H9 (cell line): Measurements from ENCODE around the gene RASSF8. TPM values are rescaled to one million over a fixed set of nuclear protein-coding genes. Genes with fewer than 3 reads are reported as not detected.

Experiments used
- DNase-seq: peaks from one replicate; pipeline ENCODE4 v3.0.0-alpha.2; 2017
- H2AFZ ChIP-seq: one replicate; pipeline ENCODE4 v1.6.1; 2013; ENCODE audit warnings: mild to moderate bottlenecking, low read length, control low read depth, moderate library complexity
- H2AK5ac ChIP-seq: 2 replicates; pipeline ENCODE4 v1.6.1; 2013; ENCODE audit warnings: low read length, control low read depth, mixed read lengths; ENCODE audit not compliant: insufficient read length
- H2BK120ac ChIP-seq: one replicate; pipeline ENCODE4 v1.6.1; 2013; ENCODE audit warnings: low read depth, mild to moderate bottlenecking, low read length, control low read depth, inconsistent platforms; ENCODE audit not compliant: poor library complexity, severe bottlenecking
- H2BK12ac ChIP-seq: 2 replicates; pipeline ENCODE4 v1.6.1; 2013; ENCODE audit warnings: low read length, control low read depth, mixed read lengths, low read depth; ENCODE audit not compliant: insufficient read length
- H2BK15ac ChIP-seq: 2 replicates; pipeline ENCODE4 v1.6.1; 2013; ENCODE audit warnings: low read depth, low read length, control low read depth
- H2BK20ac ChIP-seq: one replicate; pipeline ENCODE4 v1.6.1; 2013; ENCODE audit warnings: low read depth, mild to moderate bottlenecking, low read length, control low read depth, inconsistent platforms; ENCODE audit not compliant: poor library complexity, severe bottlenecking
- H2BK5ac ChIP-seq: 2 replicates; pipeline ENCODE4 v1.6.1; 2013; ENCODE audit warnings: low read length, control low read depth, mixed read lengths; ENCODE audit not compliant: insufficient read length
- H3K14ac ChIP-seq: 2 replicates; pipeline ENCODE4 v1.6.1; 2013; ENCODE audit warnings: low read length, control low read depth; ENCODE audit not compliant: insufficient read depth
- H3K18ac ChIP-seq: 2 replicates; pipeline ENCODE4 v1.6.1; 2013; ENCODE audit warnings: low read depth, mild to moderate bottlenecking, mixed read lengths, low read length, control low read depth; ENCODE audit not compliant: insufficient read length
- H3K23ac ChIP-seq: 2 replicates; pipeline ENCODE4 v1.6.1; 2013; ENCODE audit warnings: low read length, control low read depth, mixed read lengths, low read depth; ENCODE audit not compliant: insufficient read length
- H3K23me2 ChIP-seq: 2 replicates; pipeline ENCODE4 v1.6.1; 2013; ENCODE audit warnings: low read depth, mild to moderate bottlenecking, mixed read lengths, low read length, control low read depth; ENCODE audit not compliant: insufficient read length, poor library complexity, severe bottlenecking
- H3K27ac ChIP-seq: 2 replicates; pipeline ENCODE4 v1.5.1; 2013; ENCODE audit warnings: low read length, control low read depth, mixed read lengths, low read depth; ENCODE audit not compliant: insufficient read length
- H3K27me3 ChIP-seq: 2 replicates; pipeline ENCODE4 v1.6.1; 2013; ENCODE audit warnings: low read length, control low read depth, inconsistent platforms; ENCODE audit not compliant: insufficient read depth
- H3K4ac ChIP-seq: 2 replicates; pipeline ENCODE4 v1.6.1; 2013; ENCODE audit warnings: low read depth, mild to moderate bottlenecking, control low read depth, inconsistent platforms, low read length, moderate library complexity
- H3K4me1 ChIP-seq: 2 replicates; pipeline ENCODE4 v1.6.1; 2013; ENCODE audit warnings: low read length, control low read depth, inconsistent platforms; ENCODE audit not compliant: insufficient read depth
- H3K4me2 ChIP-seq: 2 replicates; pipeline ENCODE4 v1.6.1; 2013; ENCODE audit warnings: low read length, control low read depth, mixed read lengths; ENCODE audit not compliant: insufficient read length, insufficient read depth
- H3K56ac ChIP-seq: 2 replicates; pipeline ENCODE4 v1.6.1; 2013; ENCODE audit warnings: low read depth, mild to moderate bottlenecking, mixed read lengths, low read length, control low read depth; ENCODE audit not compliant: insufficient read length
- H3K79me1 ChIP-seq: 2 replicates; pipeline ENCODE4 v1.6.1; 2013; ENCODE audit warnings: low read depth, mild to moderate bottlenecking, moderate library complexity, low read length, control low read depth, inconsistent platforms; ENCODE audit not compliant: insufficient read depth, poor library complexity, severe bottlenecking
- H3K79me2 ChIP-seq: 2 replicates; pipeline ENCODE4 v1.6.1; 2013; ENCODE audit warnings: low read length, control low read depth, inconsistent platforms; ENCODE audit not compliant: insufficient read depth
- H3K9ac ChIP-seq: 2 replicates; pipeline ENCODE4 v1.6.1; 2013; ENCODE audit warnings: low read length, control low read depth, mixed read lengths; ENCODE audit not compliant: insufficient read length; ENCODE audit errors: extremely low read depth
- H3K9me3 ChIP-seq: one replicate; pipeline ENCODE4 v1.6.1; 2013; ENCODE audit warnings: low read depth, low read length, inconsistent platforms; ENCODE audit not compliant: control insufficient read depth
- H3T11ph ChIP-seq: one replicate; pipeline ENCODE4 v1.6.1; 2013; ENCODE audit warnings: mild to moderate bottlenecking, low read length, control low read depth, inconsistent platforms
- H4K20me1 ChIP-seq: one replicate; pipeline ENCODE4 v1.6.1; 2013; ENCODE audit not compliant: control insufficient read depth, insufficient read length, insufficient read depth
- H4K5ac ChIP-seq: 2 replicates; pipeline ENCODE4 v1.6.1; 2013; ENCODE audit warnings: low read depth, mild to moderate bottlenecking, mixed read lengths, low read length, control low read depth; ENCODE audit not compliant: insufficient read length
- H4K8ac ChIP-seq: replicated peaks from 2 replicates; pipeline ENCODE4 v1.6.1; 2013; ENCODE audit warnings: low read length, control low read depth, mixed read lengths, low read depth; ENCODE audit not compliant: insufficient read length
- H4K91ac ChIP-seq: 2 replicates; pipeline ENCODE4 v1.6.1; 2013; ENCODE audit warnings: low read depth, mild to moderate bottlenecking, moderate library complexity, mixed read lengths, low read length, control low read depth; ENCODE audit not compliant: insufficient read length
- H3K27ac Mint-ChIP-seq, 3 experiments: 2 replicates in 2 of 3; 3 replicates in 1 of 3; pipeline ENCODE4 v1.8.0; 2020 to 2021; ENCODE audit warnings: mixed read lengths in 3 of 3, mild to moderate bottlenecking in 1 of 3, moderate library complexity in 1 of 3
- H3K27me3 Mint-ChIP-seq: 2 replicates; pipeline ENCODE4 v1.8.0; 2021; ENCODE audit warnings: low read depth, mild to moderate bottlenecking, moderate library complexity, mixed read lengths
- H3K36me3 Mint-ChIP-seq, 3 experiments: 2 replicates in 2 of 3; 3 replicates in 1 of 3; pipeline ENCODE4 v1.8.0; 2020 to 2021; ENCODE audit warnings: low read depth in 3 of 3, mixed read lengths in 3 of 3; ENCODE audit not compliant: insufficient read depth in 1 of 3
- H3K4me1 Mint-ChIP-seq, 2 experiments: 2 replicates each; pipeline ENCODE4 v1.8.0; 2020; ENCODE audit warnings: mixed read lengths in 2 of 2
- H3K4me3 Mint-ChIP-seq, 2 experiments: 2 replicates in 1 of 2; 3 replicates in 1 of 2; pipeline ENCODE4 v1.8.0; 2020 to 2021; ENCODE audit warnings: mild to moderate bottlenecking in 2 of 2, mixed read lengths in 2 of 2, moderate library complexity in 1 of 2
- H3K9me3 Mint-ChIP-seq, 2 experiments: 2 replicates in 1 of 2; 3 replicates in 1 of 2; pipeline ENCODE4 v1.8.0; 2020; ENCODE audit warnings: mild to moderate bottlenecking in 2 of 2, mixed read lengths in 2 of 2, moderate library complexity in 1 of 2
- total RNA-seq: library from RNA; stranded (reverse); gene quantifications from 2 replicates; pipeline ENCODE4 v1.2.1, GENCODE V29; 2021
- TF ChIP-seq, protein P1 (sequence below): fragments of 200-600 bp; sonication (generic); conservative IDR thresholded peaks from 3 replicates; pipeline ENCODE4 v1.8.0; 2021; ENCODE audit warnings: antibody characterized with exemption, mild to moderate bottlenecking

Gene RASSF8
- total RNA-seq, 1 experiment from 2014 or later: 38.8 TPM

GRCh38 chr12:26069796-26070195 lies 111.3 kb downstream of the RASSF8 start:
- no peak overlapping the region for H3K9ac ChIP-seq
- peaks cover 12 to 13% of the 10 kb centered on the region in 2 experiments for H3K4me1 Mint-ChIP-seq
- H3K36me3 Mint-ChIP-seq: peaks cover 0 to 5% (median 4%) of the 10 kb centered on the region in 3 experiments; a peak in 4 of 7 replicates
- no peak overlapping the region for H3K23ac ChIP-seq
- no peak overlapping the region for H4K91ac ChIP-seq
- no peak overlapping the region for H4K5ac ChIP-seq
- H3K4me2 ChIP-seq: no peak overlapping the region
- TF ChIP-seq, protein P1, sequence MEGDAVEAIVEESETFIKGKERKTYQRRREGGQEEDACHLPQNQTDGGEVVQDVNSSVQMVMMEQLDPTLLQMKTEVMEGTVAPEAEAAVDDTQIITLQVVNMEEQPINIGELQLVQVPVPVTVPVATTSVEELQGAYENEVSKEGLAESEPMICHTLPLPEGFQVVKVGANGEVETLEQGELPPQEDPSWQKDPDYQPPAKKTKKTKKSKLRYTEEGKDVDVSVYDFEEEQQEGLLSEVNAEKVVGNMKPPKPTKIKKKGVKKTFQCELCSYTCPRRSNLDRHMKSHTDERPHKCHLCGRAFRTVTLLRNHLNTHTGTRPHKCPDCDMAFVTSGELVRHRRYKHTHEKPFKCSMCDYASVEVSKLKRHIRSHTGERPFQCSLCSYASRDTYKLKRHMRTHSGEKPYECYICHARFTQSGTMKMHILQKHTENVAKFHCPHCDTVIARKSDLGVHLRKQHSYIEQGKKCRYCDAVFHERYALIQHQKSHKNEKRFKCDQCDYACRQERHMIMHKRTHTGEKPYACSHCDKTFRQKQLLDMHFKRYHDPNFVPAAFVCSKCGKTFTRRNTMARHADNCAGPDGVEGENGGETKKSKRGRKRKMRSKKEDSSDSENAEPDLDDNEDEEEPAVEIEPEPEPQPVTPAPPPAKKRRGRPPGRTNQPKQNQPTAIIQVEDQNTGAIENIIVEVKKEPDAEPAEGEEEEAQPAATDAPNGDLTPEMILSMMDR: no peak
- H3K9me3 ChIP-seq: no peaks in the 10 kb centered on the region
- H2BK120ac ChIP-seq: no peak overlapping the region
- H4K8ac ChIP-seq: no peak overlapping the region
- H3K9me3 Mint-ChIP-seq: no peaks in the 10 kb centered on the region
- no peak overlapping the region for H2AK5ac ChIP-seq
- no peaks in the 10 kb centered on the region for H3K79me1 ChIP-seq
- no peak overlapping the region for H3K56ac ChIP-seq
- H2AFZ ChIP-seq: no peak overlapping the region
- H3K27ac ChIP-seq: no peak overlapping the region
- no peaks in the 10 kb centered on the region for H3K27me3 Mint-ChIP-seq
- H4K20me1 ChIP-seq: no peaks in the 10 kb centered on the region
- DNase-seq: no peak
- no peak overlapping the region for H2BK12ac ChIP-seq
- H2BK20ac ChIP-seq: no peak overlapping the region
- H3K27ac Mint-ChIP-seq: no peak overlapping the region
- peaks cover 2% of the 10 kb centered on the region; the same call in 1 of the 2 replicates for H3K4me1 ChIP-seq
- no peak overlapping the region for H3K4me3 Mint-ChIP-seq
- no peak overlapping the region for H3K18ac ChIP-seq
- H2BK5ac ChIP-seq: no peak overlapping the region
- no peaks in the 10 kb centered on the region for H3K23me2 ChIP-seq
- no peak overlapping the region for H2BK15ac ChIP-seq
- no peak overlapping the region for H3T11ph ChIP-seq
- H3K14ac ChIP-seq: no peak overlapping the region
- no peaks in the 10 kb centered on the region for H3K27me3 ChIP-seq
- no peak overlapping the region for H3K4ac ChIP-seq
- no peaks in the 10 kb centered on the region for H3K79me2 ChIP-seq
